OCI-LY7 (cell line): ENCODE measurements around the gene CEP63. TPM values are rescaled to one million over a fixed set of nuclear protein-coding genes. Genes with fewer than 3 reads are reported as not detected.

Source experiments
- BruUV-seq: library from RNA; stranded (reverse); fragments of 400-500 nt; replicated peaks from 2 replicates; lab custom pipeline; 2021; lab: Mats Ljungman, UMichigan
- CTCF ChIA-PET: fragments of 300-600 bp; sonication (Branson Sonifier 250); formaldehyde crosslinking; loops from one replicate; lab custom pipeline; 2022; ENCODE audit warnings: antibody characterized with exemption; ENCODE audit not compliant: unreplicated experiment; lab: Charles Lee
- POLR2A ChIA-PET: fragments of 300-600 bp; sonication (Branson Sonifier 250); formaldehyde crosslinking; loops from one replicate; lab custom pipeline; 2022; ENCODE audit warnings: antibody characterized with exemption; lab: Charles Lee
- DNase-seq: peaks from one replicate; pipeline ENCODE4 v3.0.0-alpha.2; 2015; ENCODE audit warnings: low spot score
- H2AFZ ChIP-seq: fragments of 200-600 bp; sonication (generic), shearing (Covaris generic); 2 replicates; pipeline ENCODE4 v1.6.1; 2014; ENCODE audit warnings: mild to moderate bottlenecking, antibody characterized with exemption, low read length, moderate library complexity
- H3K27ac ChIP-seq: fragments of 200-600 bp; sonication (generic); 2 replicates; pipeline ENCODE4 v1.5.1; 2014; ENCODE audit warnings: mixed run types, low read depth, mild to moderate bottlenecking, moderate library complexity, low read length, inconsistent platforms; ENCODE audit not compliant: poor library complexity, severe bottlenecking
- H3K36me3 ChIP-seq: fragments of 200-600 bp; sonication (generic); 2 replicates; pipeline ENCODE4 v1.6.1; 2014; ENCODE audit warnings: mild to moderate bottlenecking, antibody characterized with exemption, low read length, moderate library complexity, mixed read lengths; ENCODE audit not compliant: insufficient read depth
- H3K4me1 ChIP-seq: fragments of 200-600 bp; sonication (generic); 2 replicates; pipeline ENCODE4 v1.5.1; 2014; ENCODE audit warnings: mild to moderate bottlenecking, low read length; ENCODE audit not compliant: insufficient read depth, poor library complexity, severe bottlenecking
- H3K4me2 ChIP-seq: fragments of 200-600 bp; sonication (generic); 2 replicates; pipeline ENCODE4 v1.6.1; 2014; ENCODE audit warnings: mild to moderate bottlenecking, low read length
- H3K4me3 ChIP-seq: fragments of 200-600 bp; sonication (generic); 2 replicates; pipeline ENCODE4 v1.5.1; 2014; ENCODE audit warnings: mild to moderate bottlenecking, low read depth, low read length; ENCODE audit not compliant: poor library complexity, severe bottlenecking
- H3K79me2 ChIP-seq: fragments of 200-600 bp; sonication (generic); 2 replicates; pipeline ENCODE4 v1.6.1; 2016; ENCODE audit warnings: low read depth, mild to moderate bottlenecking, low read length, moderate library complexity, mixed read lengths; ENCODE audit not compliant: insufficient read depth
- H3K9me2 ChIP-seq: fragments of 200-600 bp; sonication (generic); 2 replicates; pipeline ENCODE4 v1.6.1; 2016; ENCODE audit warnings: mild to moderate bottlenecking, low read length, mixed read lengths; ENCODE audit not compliant: insufficient read depth
- H3K9me3 ChIP-seq: fragments of 200-600 bp; sonication (generic); 2 replicates; pipeline ENCODE4 v1.6.1; 2014; ENCODE audit warnings: mild to moderate bottlenecking, mixed run types, low read length, mixed read lengths
- H4K20me1 ChIP-seq: fragments of 200-600 bp; sonication (generic); 2 replicates; pipeline ENCODE4 v1.6.1; 2014; ENCODE audit warnings: mild to moderate bottlenecking, antibody characterized with exemption, low read length, moderate library complexity, mixed read lengths; ENCODE audit not compliant: insufficient read depth
- CTCF ChIP-seq: fragments of 200-600 bp; sonication (generic); conservative IDR thresholded peaks from 2 replicates; pipeline ENCODE4 v1.5.1; 2014; ENCODE audit warnings: mild to moderate bottlenecking, antibody characterized with exemption, low read length, moderate library complexity, mixed read lengths
- EZH2phosphoT487 ChIP-seq: fragments of 200-600 bp; sonication (generic); IDR thresholded peaks from 2 replicates; pipeline ENCODE4 v1.6.1; 2018; ENCODE audit warnings: low read depth, borderline replicate concordance, mild to moderate bottlenecking, mixed run types, antibody characterized with exemption, low read length, moderate library complexity, mixed read lengths
- intact Hi-C: fragments of 100-400 bp; cut with micrococcal nuclease; formaldehyde crosslinking; loops from one replicate; pipeline ENCODE4 v1.10.0; 2022; ENCODE audit not compliant: unreplicated experiment
- total RNA-seq, 2 experiments: library from RNA; depleted of rRNA in 1 of 2; stranded (reverse); fragments of >200 nt in 1 of 2; shearing (Covaris generic) in 1 of 2; gene quantifications; 2 replicates each; pipeline ENCODE4 v1.2.3, GENCODE V29; 2014 to 2022

CEP63 gene
- total RNA-seq, 2 experiments from 2014 or later = 42.8 to 45.7 TPM

GRCh38 chr3:134441321-134441720, 44.5 kb upstream of the CEP63 start:
- H4K20me1 ChIP-seq = no peaks in the 10 kb centered on the region
- intact Hi-C loops = no loop called here
- peaks cover 20% of the 10 kb centered on the region; the same call in 1 of the 2 replicates for H3K9me3 ChIP-seq
- no peak overlapping the region for H2AFZ ChIP-seq
- no peak overlapping the region for H3K27ac ChIP-seq
- no peaks in the 10 kb centered on the region for H3K4me1 ChIP-seq
- BruUV-seq = no TSS peak
- H3K9me2 ChIP-seq = no peaks in the 10 kb centered on the region
- ChIA-PET CTCF (no interaction called here), POLR2A (no interaction called here)
- H3K79me2 ChIP-seq = no peaks in the 10 kb centered on the region
- no peak overlapping the region for H3K4me2 ChIP-seq
- H3K36me3 ChIP-seq = no peaks in the 10 kb centered on the region
- no peak overlapping the region for H3K4me3 ChIP-seq
- DNase-seq = no peak
- TF ChIP-seq EZH2phosphoT487 = no peak
- no peak for TF ChIP-seq CTCF

GRCh38 chr3:134441821-134442220, 44.0 kb upstream of the CEP63 start:
- H2AFZ ChIP-seq = no peak overlapping the region
- intact Hi-C loops = no loop called here
- peaks cover 21% of the 10 kb centered on the region; the same call in 1 of the 2 replicates for H3K9me3 ChIP-seq
- no peak overlapping the region for H3K4me2 ChIP-seq
- H3K36me3 ChIP-seq = no peaks in the 10 kb centered on the region
- H4K20me1 ChIP-seq = no peaks in the 10 kb centered on the region
- no peaks in the 10 kb centered on the region for H3K9me2 ChIP-seq
- no TSS peak for BruUV-seq
- no peak for TF ChIP-seq EZH2phosphoT487
- TF ChIP-seq CTCF = no peak
- no peak overlapping the region for H3K4me3 ChIP-seq
- ChIA-PET POLR2A (no interaction called here), CTCF (no interaction called here)
- H3K79me2 ChIP-seq = no peaks in the 10 kb centered on the region
- H3K4me1 ChIP-seq = no peaks in the 10 kb centered on the region
- H3K27ac ChIP-seq = no peak overlapping the region
- DNase-seq = no peak

GRCh38 chr3:134445095-134445494, 40.8 kb upstream of the CEP63 start:
- H3K4me2 ChIP-seq = no peak overlapping the region
- no peaks in the 10 kb centered on the region for H3K36me3 ChIP-seq
- peaks cover 5% of the 10 kb centered on the region for H3K4me1 ChIP-seq
- POLR2A ChIA-PET = interaction anchor here (1.4 to 2.3 kb wide), 2 partner anchors 11 to 13 kb away, joined by 4 to 5 read pairs; no protein-coding TSS in a partner anchor
- BruUV-seq = no TSS peak
- H3K27ac ChIP-seq = no peak overlapping the region
- H3K9me2 ChIP-seq = no peaks in the 10 kb centered on the region
- peaks cover 21% of the 10 kb centered on the region; the same call in 1 of the 2 replicates for H3K9me3 ChIP-seq
- H2AFZ ChIP-seq = no peak overlapping the region
- intact Hi-C loops = no loop called here
- H3K79me2 ChIP-seq = no peaks in the 10 kb centered on the region
- H4K20me1 ChIP-seq = no peaks in the 10 kb centered on the region
- no peak overlapping the region for H3K4me3 ChIP-seq
- DNase-seq = no peak
- CTCF ChIA-PET = no interaction called here
- TF ChIP-seq EZH2phosphoT487 (no peak), CTCF (no peak)
